GF-D8 (cell line): Measurements from ENCODE around the gene PPP4R3A.
"Not testable (repeated sequence)": the region's sequence is repeated elsewhere in the genome, so short reads cannot be mapped to it uniquely, and the experiment has no call there.

Experiments used
- DNase-seq: peaks from one replicate; lab custom pipeline; 2025; lab: John Stamatoyannopoulos, UW

PPP4R3A gene

DNA sequence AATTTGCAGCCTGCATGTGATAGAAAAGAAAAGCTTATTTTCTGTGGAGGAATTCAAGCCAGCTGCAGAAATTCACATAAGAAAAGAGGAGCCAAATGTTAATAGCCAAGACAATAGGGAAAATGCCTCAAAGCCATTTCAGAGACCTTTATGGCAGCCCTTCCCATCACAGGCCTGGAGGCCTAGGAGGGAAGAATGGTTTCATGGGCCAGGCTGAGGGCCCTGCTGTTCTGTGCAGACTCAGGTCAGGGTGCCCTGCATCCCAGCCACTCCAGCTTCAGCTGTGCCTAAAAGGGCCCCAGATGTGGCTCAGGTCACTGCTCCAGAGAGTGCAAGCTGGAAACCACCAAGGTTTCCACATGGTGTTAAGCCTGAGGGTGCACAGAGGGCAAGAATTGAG lies 71.3 kb downstream of the PPP4R3A start:
- no peak for DNase-seq

DNA sequence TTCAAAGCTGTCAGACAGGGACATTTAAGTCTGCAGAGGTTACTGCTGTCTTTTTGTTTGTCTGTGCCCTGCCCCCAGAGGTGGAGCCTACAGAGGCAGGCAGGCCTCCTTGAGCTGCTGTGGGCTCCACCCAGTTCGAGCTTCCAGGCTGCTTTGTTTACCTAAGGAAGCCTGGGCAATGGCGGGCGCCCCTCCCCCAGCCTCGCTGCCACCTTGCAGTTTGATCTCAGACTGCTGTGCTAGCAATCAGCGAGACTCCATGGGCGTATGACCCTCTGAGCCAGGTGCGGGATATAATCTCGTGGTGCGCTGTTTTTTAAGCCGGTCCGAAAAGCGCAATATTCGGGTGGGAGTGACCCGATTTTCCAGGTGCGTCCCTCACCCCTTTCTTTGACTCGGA lies 73.8 kb downstream of the PPP4R3A start:
- not testable (repeated sequence) for DNase-seq

DNA sequence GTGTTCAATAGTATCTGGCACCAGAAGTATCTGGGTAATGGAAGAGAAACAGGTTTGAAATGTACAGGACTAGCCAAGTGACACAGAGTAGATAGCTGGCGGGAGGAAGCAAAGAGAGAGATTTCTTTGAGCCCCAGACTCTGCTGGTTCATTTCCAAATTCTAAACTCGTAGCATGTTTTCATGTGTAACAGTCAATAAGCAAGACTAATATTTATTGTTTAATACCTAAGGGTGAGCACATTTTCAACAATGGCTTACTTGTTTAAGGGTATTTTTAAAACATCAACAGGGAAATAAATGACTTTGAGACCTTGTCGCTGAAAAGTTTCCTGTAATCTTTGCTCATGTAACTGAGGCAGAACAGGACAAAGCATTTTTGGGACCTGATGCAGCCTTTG lies 80.7 kb downstream of the PPP4R3A start:
- DNase-seq = no peak

DNA sequence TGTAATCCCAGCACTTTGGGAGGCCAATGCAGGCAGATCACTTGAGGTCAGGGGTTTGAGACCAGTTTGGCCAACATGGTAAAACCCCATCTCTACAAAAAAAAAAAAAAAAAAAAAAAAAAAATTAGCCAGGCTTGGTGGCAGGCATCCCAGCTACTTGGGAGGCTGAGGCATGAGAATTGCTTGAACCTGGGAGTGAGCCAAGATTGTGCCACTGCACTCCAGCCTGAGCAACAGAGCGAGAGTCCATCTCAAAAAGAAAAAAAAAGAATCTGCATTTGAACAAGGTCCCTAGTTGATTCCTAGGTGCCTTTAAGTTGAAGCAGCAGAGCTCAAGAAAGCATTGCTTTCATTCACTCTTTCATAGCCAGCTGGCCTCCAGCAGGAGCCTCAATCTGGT lies 81.2 kb downstream of the PPP4R3A start:
- not testable (repeated sequence) for DNase-seq

DNA sequence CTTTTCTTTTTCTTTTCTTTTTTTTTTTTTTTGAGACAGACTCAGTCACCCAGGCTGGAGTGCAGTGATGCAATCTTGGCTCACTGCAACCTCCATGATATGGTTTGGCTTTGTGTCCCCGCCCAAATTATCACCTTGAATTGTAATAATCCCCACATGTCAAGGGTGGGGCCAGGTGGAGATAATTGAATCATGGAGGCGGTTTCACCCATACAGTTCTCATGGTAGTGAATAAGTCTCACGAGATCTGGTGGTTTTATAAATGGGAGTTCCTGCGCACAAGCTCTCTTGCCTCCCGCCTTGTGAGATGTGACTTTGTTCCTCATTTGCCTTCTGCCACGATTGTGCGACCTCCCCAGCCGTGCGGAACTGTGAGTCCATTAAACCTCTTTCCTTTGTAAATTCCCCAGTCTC lies 84.6 kb downstream of the PPP4R3A start:
- DNase-seq = peak; percentile 82

DNA sequence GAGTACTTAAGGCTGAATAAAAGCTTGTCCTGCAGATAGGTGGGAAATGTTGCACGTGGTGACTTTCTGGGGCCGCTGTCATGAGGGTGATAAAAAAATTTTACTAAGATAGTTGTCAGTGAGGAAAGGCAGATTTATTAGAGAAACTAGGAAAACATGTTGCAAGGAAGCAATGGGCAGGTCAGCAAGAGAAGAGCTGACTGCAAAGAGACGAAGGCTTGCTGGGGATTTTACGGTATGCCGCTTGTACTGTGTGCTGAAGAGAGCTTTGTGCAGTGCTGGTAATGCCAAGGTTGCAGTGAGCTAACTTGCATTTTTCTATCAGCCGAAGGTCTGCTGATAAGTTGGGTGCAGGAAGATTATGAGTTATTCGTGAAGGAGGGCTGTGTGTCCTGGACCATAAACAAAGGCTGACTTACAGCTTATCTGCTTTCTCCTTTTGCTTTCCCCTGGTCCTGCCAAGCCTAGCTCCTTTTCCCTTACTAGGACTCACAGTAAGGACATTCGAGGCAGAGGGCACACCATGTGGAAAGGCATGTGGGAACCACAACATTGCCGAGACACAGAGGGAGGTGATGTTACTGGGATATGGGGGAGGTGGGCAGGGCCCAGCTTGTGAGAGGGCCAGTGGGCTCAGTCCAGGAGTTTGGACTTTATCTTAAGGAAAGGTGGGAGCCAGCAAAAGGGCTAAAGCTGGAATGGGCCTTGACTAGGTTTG lies 85.1 kb downstream of the PPP4R3A start:
- no peak for DNase-seq

DNA sequence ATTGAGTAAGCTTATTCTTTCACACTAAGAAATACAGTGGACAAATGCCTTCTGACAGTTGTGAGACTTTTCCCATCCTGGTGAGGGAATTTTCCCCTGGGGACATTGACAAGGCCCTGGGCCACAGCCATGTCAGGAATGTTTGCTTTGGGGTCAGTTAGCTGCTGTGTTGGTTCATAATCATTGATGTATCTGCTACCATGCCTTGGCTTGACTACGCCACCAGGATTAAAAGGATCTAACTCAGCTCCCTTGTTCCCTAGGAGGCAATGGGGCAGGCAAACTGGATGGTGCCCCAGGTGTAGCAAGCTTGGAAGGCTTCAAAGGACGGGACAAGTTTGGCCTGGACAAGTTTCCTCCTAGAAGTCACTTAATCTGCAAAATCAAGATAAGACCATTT lies 89.4 kb downstream of the PPP4R3A start:
- no peak for DNase-seq

DNA sequence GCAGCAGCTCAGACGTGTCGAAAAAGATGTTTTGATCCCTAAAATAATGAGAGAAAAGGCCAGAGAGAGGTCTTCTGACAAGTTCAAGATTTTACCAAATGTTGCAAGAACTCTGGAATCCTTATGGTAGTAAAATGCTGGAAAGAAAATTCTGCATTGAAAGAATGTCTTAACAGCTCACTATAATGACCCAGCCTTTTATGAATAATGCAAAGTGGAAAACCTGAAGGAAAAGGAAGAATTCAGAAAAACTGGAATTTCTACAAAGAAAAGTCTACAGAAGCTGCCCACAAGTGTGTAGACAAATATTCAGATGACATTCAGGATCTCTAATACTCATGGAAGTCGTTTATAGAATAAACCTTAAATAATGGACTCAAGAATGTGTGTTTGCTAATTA lies 90.7 kb downstream of the PPP4R3A start:
- DNase-seq = no peak

DNA sequence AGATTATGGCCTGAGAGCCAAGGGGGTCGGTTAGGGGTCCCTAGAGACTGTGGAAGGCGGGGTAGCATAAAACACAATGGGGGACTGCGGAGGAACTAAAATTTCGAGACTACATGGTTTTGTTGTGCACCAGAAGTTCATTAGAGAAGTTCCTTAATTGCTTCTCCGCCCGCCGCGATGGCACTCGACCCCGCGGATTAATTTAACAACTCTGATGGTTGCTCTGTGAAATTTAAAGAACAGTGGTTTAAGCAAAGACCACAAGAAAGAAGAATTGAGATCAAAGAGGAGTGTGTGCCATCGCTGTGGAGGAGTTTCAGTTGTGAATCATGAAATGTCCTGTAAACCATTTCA lies 91.1 kb downstream of the PPP4R3A start:
- no peak for DNase-seq

DNA sequence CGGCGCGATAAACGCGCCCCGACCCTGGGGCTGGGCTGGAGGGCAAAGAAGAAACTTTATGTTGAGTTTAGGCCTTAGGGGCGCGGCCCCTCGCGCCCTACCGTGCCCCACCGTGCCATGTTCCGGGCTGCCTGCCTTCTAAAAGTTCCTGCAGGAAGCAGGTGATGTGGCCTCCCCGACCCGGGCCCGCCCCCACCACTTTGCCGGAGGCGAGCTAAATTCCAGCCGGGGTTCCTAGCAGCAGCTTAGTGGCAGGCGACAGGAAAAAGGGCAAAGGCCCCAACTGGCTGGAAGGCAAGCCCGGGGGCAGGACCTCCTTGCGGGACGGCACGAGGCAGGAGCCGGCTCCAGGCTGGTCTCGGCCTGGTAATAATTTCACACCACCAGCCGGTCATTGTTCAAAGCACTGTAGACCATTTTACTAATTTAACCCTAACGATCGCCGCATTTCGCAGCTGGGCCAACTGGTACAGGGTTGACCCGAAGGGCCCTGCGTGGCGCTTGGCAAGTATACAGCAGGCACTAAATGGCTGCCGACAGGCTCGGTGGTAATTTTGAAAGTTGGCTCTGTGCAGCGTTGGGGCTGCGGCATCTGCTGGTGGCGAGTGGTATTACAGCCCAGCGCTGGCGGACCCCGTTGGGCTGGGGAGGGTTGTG lies 91.6 kb downstream of the PPP4R3A start:
- no peak for DNase-seq

DNA sequence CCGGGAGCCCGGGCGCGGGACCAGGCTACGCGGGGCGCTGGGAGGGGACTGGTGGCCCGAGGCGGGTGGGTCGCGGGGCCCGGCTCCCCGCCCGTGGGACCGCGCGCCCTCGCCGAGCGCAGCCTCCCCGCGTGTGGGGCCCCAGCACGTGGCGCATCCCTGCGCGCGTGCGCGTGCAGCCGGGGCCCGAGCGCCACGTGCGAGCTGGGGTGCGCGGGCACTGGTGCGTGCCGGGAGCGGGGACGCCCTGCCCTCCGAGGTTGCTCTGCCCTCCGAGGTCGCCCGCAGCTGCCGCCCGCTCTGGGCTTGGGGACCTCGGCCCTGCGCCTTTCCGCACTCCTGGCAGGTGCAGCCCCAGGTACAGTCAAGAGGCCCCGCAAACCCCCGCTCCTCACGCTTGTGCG lies 92.1 kb downstream of the PPP4R3A start:
- DNase-seq = no peak

DNA sequence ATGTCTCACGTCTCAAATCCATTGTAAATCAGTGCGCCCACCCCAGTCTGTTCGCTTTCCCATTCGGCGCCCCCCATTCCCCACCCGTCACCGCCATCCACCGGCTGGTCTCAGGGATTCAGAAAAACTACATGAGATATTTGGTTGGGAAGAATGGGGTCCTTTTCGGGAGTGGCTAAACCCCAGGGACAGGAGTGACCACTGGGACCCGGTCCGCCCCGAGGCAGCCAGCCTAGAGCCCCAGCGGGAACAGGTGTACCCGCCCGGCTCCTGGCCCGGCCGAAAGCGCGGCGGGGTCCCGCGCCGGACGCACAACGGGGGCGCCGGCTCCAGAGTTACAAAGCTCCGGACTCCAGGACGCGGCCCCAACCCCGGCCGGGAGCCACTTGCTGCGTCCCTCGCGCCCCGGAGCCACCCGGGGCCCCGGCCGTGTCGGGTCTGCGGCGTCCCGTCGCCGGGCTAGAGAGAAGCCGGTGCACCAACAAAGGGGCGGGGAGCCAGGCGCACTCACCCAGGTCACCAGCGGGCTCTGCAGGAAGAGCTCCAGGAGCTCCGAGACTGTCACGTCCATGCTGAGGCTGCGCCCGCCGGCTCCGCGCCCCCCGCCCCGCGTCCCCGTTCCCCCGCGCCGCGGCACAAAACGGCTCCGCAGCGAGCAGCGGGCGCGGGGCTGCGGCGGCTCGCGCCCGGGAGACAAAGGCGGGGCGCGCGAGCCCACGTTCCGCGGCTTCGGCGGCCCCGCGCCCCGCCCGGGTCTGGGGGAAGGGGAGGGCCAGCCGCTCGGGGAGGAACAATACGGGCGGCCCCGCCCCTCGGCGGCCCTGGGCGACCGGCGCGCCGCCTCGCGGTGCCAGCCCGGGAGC lies 92.8 kb downstream of the PPP4R3A start, which contains the start of gene CCDC88C:
Gene CCDC88C (minus strand): TSS at position 701 of the 863 bp plus-strand sequence. CDS start 130 bp downstream, at position 571.
- no peak for DNase-seq

DNA sequence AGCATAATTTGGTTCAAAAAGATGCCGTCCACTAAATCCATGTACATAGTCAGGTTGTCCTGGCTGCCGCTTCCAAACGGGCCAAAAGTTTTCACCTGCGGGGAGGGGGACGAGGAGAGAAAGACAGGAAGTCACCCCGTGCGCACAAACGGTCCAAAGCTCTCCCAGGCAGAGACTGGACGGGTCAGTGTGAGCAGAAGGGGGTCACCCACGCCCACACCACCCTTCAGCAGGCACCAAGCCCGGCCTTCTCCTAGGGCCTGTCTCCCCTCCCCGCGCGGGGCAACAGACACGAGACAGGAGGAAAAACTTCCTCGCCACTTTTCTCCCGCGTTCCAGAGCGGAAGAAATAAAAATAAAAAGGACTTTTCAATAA lies 93.4 kb downstream of the PPP4R3A start:
- no peak for DNase-seq

DNA sequence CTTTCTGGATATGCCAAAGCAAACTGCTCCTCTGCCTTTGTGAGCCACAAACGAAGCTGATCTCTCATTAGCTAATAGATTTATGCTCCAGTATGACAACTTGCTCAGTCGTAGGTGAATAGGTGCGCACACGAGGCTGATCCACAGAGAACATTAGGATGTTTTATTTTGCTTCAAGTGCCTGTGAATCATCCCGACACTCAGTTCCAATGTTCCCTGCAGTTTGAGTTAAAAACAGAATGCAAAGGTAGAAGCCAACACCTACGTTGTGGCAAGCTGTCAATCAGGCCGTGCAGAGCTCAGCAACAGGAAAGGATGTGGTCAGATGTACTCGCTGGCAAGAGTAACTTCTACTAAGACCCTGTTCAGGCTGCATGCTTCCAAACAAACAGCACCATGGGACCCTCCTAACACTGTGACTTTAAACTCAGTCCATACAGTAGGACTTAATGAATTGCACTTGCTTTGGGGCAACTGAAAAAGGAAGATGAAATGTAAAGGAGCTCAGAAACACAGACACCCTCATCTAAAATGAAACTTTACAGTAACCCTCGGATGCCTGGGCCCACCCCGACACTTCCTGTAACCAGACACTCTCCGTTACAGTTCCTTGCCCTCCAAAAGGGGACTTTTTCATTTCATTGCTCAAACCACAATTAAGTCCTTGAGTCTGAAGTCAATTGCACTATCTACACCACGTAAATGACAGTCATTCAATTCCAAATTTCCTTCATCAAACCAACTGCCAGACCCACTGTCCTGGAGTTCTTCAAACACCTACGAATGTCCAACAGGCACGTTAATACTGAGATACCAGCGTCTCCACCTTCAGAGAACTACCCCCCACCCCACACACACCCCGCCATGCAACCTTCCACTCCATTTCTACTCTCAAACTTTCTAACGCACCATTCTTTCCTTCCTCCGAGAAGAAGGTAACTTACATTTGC lies 94.0 kb downstream of the PPP4R3A start:
- DNase-seq = peak; percentile 43

DNA sequence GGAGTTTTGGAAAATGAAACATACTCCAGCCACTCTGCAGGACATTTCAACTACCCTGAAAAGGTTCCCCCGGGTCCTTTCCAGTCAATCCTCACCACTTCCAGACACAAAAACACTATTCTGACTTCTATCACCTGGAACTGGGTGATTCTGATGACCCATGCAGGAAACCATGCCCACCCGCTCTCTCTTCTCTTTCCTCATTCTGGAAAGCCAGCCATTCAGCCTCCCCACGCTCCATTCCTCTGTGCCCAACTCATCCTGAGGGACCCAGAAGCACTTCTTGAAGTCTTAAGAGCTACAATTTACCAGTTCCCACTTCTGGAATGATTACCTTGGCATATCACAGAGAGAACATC lies 95.7 kb downstream of the PPP4R3A start:
- DNase-seq = no peak

DNA sequence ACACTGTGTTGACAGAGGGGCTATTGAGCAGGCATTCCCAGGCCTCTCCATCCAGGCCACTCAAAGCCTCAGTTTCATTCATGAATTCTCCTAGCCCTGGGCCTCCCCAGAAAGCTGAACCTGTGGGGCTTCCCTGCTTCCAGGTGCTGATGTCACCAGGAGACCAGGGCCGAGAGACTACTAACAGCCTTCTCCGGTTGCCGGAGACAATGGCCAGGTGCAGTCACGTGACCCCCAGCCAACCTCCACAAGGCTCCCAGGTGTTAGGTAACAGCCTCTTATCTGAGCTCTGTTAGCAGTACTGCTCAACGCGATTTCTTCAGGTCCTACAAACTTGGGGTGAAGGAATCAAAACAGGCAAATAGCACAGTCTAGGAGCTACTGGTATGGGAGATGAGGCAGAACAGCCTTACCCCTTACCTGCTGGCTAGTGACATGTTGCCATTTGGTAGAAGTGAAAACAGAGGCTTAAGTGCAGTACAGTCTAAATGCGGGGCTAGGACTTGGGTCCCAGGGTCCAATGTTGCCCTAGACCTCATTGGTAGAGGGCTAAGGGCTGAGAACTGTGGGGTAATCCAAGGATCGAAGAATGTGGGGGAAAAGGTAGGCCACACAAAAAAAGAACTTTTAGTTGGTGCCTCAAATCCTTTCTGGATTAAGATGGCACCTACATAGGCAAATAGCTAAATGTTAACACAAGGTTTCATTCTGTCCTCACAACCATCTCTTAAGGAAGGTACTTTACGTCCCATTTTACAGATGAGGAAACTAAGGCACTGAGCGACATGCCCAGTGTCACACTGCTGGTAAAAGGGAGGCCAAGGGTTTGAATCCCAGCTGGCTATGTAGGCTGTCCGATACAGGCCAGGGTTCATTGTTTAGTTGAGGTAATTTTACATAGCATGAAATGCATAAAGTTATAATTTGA lies 96.3 kb downstream of the PPP4R3A start:
- DNase-seq = no peak

DNA sequence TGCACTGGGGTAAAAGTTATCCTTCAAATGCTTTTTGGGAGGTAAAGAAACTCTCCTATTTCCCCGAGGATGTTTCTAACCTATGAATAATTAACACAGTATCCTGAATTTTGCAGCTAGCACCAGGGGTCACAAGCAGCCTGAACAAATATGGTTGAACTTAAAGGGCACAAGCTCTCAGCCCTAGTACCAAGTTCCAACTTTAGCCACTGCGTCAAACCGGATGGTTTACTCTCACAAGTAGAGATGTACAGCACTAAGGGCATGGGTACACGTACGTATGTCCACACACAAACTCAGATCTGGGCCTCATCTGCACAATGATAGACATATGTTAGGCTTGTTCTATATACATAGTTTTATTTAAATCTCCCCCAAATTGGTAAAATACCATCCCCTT lies 97.2 kb downstream of the PPP4R3A start:
- DNase-seq = no peak

DNA sequence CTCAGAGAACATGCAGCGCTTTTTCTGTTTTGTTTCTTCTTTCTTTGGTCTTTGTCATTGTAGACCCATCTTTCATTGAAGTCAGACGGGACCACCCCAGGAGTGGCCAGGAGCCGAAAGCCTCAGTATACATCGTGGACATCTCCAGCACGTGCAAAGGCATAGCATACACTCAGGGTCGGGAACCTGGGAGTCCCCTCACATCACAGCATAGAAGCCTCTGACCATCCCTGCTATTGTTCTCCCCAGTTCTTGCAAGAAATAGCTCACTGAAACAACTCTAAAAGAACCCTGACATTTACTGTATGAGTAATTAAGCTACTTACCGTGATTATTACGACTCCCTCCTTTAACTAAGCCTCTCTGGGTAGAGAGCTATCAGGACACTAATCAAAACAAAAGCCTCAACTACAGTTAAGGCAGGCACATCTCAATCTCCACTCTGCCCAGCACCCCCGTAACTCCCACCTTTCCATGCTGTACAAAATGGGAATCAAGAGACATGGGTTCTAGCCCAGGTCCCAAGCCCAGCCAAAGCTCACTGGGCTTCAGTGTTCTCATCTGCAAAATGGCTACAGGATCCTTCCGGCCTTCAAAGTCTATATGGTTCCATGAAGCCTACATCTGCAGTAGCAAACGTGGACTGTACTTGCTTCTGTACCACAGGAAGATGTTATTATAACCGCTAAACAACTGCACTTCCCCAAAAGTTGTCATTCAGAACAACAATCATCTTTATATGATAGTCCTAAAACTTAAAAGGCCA lies 99.2 kb downstream of the PPP4R3A start:
- DNase-seq = no peak

DNA sequence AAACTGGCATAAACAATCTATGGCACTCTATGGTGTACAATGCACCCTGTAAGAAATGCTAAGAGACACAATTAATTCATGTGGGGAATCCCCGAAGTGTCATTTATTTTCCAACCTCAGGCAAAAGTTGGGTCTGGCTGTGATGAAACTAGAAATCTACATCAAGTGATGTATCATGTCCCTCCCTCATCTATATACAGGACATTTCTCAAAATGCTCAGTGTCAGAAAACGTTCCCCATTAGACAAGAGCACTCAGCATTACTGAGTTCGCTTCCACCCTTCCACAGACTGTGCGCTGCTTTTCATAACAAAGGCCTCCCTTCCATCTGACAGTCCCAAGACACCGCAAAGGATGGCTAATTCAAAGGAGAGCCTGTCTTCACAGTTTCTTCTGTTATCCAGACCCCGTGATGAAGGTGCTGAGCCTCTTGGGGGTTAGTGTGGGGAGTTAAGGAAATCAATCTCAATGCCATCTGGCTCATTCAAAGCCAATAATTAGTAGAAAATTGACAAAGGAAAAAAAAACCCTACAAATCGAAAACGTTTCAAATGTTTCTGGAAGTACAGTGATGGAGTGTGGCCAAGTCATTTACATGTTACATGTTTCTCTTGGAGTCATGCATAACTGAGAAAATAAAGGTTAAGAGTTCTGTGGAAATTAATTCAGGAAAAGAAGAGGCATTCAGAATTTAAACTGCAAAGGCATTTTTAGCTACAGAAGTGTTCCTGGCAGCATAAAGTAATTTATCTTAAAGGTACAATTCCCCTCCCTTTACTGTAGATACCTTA lies 100.0 kb downstream of the PPP4R3A start:
- DNase-seq = no peak
